GM21576 (cell line): ENCODE results near the gene GDF10.

Source experiments
- ATAC-seq: cut with Tn5 transposase; IDR thresholded peaks from one replicate; pipeline ENCODE4 v1.9.1; 2021; ENCODE audit warnings: mild to moderate bottlenecking, moderate library complexity; ENCODE audit not compliant: unreplicated experiment

Gene GDF10

GRCh38 chr10:47349941-47350371 lies 50.0 kb downstream of the GDF10 start:
- no peak for ATAC-seq

- ATAC-seq: no peak
Measured at GRCh38 chr10:47350671-47351640, 51.0 kb downstream of the GDF10 start.

- ATAC-seq: no peak
Measured at GRCh38 chr10:47351899-47352815, 52.2 kb downstream of the GDF10 start.

- ATAC-seq: no peak
Measured at GRCh38 chr10:47353351-47353750, 53.4 kb downstream of the GDF10 start.

- ATAC-seq: no peak
Measured at GRCh38 chr10:47354165-47354564, 54.2 kb downstream of the GDF10 start.

- ATAC-seq: no peak
Measured at GRCh38 chr10:47354900-47355299, 54.9 kb downstream of the GDF10 start.

- no peak for ATAC-seq
Measured at GRCh38 chr10:47356708-47357107, 56.7 kb downstream of the GDF10 start.

GRCh38 chr10:47357131-47357582 lies 57.2 kb downstream of the GDF10 start:
- ATAC-seq: no peak

GRCh38 chr10:47357911-47358310 lies 57.9 kb downstream of the GDF10 start:
- ATAC-seq: no peak

- ATAC-seq: no peak
Measured at GRCh38 chr10:47358457-47358856, 58.5 kb downstream of the GDF10 start.

- no peak for ATAC-seq
Measured at GRCh38 chr10:47359101-47359500, 59.1 kb downstream of the GDF10 start.

- no peak for ATAC-seq
Measured at GRCh38 chr10:47359626-47360418, 59.8 kb downstream of the GDF10 start.

GRCh38 chr10:47360419-47361040 lies 60.5 kb downstream of the GDF10 start:
- no peak for ATAC-seq

GRCh38 chr10:47361293-47361692 lies 61.3 kb downstream of the GDF10 start:
- ATAC-seq: no peak

GRCh38 chr10:47362199-47362598 lies 62.2 kb downstream of the GDF10 start:
- no peak for ATAC-seq
